ENCODE results near the gene CAMTA1. TPM values are rescaled to one million over a fixed set of nuclear protein-coding genes. Genes with fewer than 3 reads are reported as not detected.
"Not testable (repeated sequence)": the region's sequence is repeated elsewhere in the genome, so short reads cannot be mapped to it uniquely, and the experiment has no call there.

The CAMTA1 gene
- total RNA-seq, 1 experiment from 2014 or later = 85.2 TPM

DNA sequence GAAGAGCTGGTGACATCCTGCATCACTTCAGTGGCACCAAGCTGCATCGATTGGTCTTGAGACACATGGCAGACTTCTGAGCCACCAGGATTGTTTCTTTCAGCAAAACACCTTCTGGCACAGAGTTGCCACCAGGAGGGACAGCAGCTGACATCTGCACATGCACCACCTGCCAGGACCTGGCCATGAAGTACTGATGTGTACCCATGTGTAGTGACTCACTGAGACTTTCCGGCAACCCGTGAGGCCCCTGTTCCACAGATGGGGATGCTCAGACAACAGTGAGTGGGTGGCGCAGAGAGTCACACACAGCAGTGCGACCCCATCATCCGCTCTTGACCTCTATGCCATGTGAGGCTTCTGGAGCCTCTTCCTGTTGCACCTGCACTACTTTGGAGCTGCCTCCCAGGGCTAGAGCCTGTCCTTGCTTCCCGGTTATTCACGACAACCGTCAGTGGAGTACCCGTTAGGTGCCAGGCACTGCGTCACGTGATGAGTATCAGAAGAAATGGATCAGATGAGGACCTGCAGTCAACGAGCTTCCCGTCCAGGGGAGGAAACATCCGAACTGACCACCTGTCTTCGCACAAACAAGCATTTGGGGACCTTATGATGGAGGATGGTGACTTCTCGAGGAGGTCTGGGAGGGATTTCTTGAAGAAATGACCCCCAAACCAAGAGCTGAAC lies 905.4 kb downstream of the CAMTA1 start:
- CTCF ChIA-PET = no interaction called here

DNA sequence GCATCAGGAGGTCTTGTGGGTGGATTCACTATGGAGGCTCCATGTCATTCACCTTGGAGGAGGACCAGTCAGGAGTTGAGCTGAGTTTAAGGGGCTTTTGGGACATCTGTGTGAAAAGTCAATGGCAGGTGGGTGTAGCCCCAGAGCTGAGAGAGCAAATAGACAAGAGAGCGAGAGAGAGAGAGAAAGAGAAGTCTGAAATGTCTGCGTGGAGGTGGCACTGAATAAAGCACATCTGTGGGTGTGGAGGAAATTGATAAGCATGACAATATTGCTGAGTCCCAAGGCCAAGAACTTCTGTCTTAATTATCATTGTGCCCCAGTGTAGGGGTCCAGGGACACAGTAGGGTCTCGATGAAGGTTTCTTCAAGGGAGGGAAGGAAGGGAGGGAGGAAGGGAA lies 906.3 kb downstream of the CAMTA1 start:
- Histone ChIP-seq H3K4me1 (ENCODE audit: insufficient read depth, low read length, poor library complexity, severe bottlenecking) (no peaks in the 10 kb centered on the region), H3K36me3 (ENCODE audit: insufficient read depth, low read length, poor library complexity, severe bottlenecking) (no peaks in the 10 kb centered on the region), H3K27me3 (replicated peaks; ENCODE audit: insufficient read depth, low read depth, low read length, poor library complexity) (no peaks in the 10 kb centered on the region), H3K4me3 (ENCODE audit: low read depth, low read length, poor library complexity, severe bottlenecking) (no peak overlapping the region), H3K9me3 (ENCODE audit: low read depth, low read length, poor library complexity, severe bottlenecking) (no peaks in the 10 kb centered on the region), H3K27ac (ENCODE audit: low read depth, low read length, poor library complexity, severe bottlenecking) (no peak overlapping the region)
- DNase-seq (ENCODE audit: low spot score) = no peak
- BruUV-seq (replicated peaks) = no TSS peak
- ChIA-PET CTCF (no interaction called here), POLR2A (ENCODE audit: low non-redundant PET) (no interaction called here)
- no peak for TF ChIP-seq EZH2 (IDR thresholded peaks at IDR 0.05; ENCODE audit: borderline replicate concordance, low read depth, low read length, poor library complexity, severe bottlenecking)
- TF ChIP-seq, protein P1, sequence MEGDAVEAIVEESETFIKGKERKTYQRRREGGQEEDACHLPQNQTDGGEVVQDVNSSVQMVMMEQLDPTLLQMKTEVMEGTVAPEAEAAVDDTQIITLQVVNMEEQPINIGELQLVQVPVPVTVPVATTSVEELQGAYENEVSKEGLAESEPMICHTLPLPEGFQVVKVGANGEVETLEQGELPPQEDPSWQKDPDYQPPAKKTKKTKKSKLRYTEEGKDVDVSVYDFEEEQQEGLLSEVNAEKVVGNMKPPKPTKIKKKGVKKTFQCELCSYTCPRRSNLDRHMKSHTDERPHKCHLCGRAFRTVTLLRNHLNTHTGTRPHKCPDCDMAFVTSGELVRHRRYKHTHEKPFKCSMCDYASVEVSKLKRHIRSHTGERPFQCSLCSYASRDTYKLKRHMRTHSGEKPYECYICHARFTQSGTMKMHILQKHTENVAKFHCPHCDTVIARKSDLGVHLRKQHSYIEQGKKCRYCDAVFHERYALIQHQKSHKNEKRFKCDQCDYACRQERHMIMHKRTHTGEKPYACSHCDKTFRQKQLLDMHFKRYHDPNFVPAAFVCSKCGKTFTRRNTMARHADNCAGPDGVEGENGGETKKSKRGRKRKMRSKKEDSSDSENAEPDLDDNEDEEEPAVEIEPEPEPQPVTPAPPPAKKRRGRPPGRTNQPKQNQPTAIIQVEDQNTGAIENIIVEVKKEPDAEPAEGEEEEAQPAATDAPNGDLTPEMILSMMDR (conservative IDR thresholded peaks at IDR 0.05; ENCODE audit: low read depth, low read length) = no peak
- intact Hi-C loops (cut with micrococcal nuclease; ENCODE audit: unreplicated experiment) = no loop called here

More for the DNA sequence above, 905.4 kb downstream of the CAMTA1 start:
- BruUV-seq (replicated peaks) = no TSS peak
- intact Hi-C loops (cut with micrococcal nuclease; ENCODE audit: unreplicated experiment) = no loop called here
- DNase-seq (ENCODE audit: low spot score) = no peak
- Histone ChIP-seq H3K4me3 (ENCODE audit: low read depth, low read length, poor library complexity, severe bottlenecking) (no peak overlapping the region), H3K36me3 (ENCODE audit: insufficient read depth, low read length, poor library complexity, severe bottlenecking) (no peaks in the 10 kb centered on the region), H3K27me3 (replicated peaks; ENCODE audit: insufficient read depth, low read depth, low read length, poor library complexity) (no peaks in the 10 kb centered on the region), H3K4me1 (ENCODE audit: insufficient read depth, low read length, poor library complexity, severe bottlenecking) (no peaks in the 10 kb centered on the region), H3K27ac (ENCODE audit: low read depth, low read length, poor library complexity, severe bottlenecking) (no peak overlapping the region), H3K9me3 (ENCODE audit: low read depth, low read length, poor library complexity, severe bottlenecking) (no peaks in the 10 kb centered on the region)
- TF ChIP-seq, protein P1 (conservative IDR thresholded peaks at IDR 0.05; ENCODE audit: low read depth, low read length) = no peak
- TF ChIP-seq EZH2 (IDR thresholded peaks at IDR 0.05; ENCODE audit: borderline replicate concordance, low read depth, low read length, poor library complexity, severe bottlenecking) = no peak
- POLR2A ChIA-PET (ENCODE audit: low non-redundant PET) = no interaction called here

DNA sequence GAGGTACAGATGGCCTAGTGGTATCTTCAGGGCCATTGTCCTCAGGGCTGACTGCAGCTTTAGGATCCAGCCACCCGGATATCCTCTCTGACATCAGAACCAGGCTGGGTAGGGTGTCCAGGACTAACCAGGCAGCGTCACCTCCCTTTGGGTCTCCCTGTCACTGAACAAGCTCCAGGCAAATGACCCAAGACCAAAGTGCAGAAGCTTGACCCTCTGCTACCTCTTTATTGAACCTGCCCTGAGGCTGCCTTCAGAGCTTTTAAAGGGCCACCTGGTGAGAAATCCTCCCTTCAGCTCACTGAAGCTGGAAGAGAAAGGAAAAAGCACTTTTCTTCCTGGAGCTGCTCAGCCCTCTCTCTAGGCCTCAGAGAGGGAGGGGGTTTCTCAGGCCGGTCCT lies 906.8 kb downstream of the CAMTA1 start:
- BruUV-seq (replicated peaks) = no TSS peak

DNA sequence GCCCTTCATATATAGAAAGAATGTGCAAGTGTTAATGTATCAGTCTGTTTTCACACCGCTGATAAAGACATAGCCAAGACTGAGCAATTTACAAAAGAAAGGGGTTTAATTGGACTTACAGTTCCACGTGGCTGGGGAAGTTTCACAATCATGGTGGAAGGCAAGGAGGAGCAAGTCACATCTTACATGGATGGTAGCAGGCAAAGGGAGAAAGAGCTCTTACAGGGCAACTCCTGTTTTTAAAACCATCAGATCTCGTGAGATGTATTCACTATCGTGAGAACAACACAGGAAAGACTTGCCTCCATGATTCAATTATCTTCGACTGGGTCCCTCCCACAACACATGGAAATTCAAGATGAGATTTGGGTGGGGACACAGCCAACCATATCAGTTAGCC lies 907.8 kb downstream of the CAMTA1 start:
- intact Hi-C loops (cut with micrococcal nuclease; ENCODE audit: unreplicated experiment); BruUV-seq (replicated peaks); CTCF ChIA-PET: not testable (repeated sequence)

More for the DNA sequence above, 906.8 kb downstream of the CAMTA1 start:
- no peak overlapping the region for H3K27ac ChIP-seq (ENCODE audit: low read depth, low read length, poor library complexity, severe bottlenecking)
- no peak for DNase-seq (ENCODE audit: low spot score)
- TF ChIP-seq EZH2 (IDR thresholded peaks at IDR 0.05; ENCODE audit: borderline replicate concordance, low read depth, low read length, poor library complexity, severe bottlenecking) = no peak
- TF ChIP-seq, protein P1 (conservative IDR thresholded peaks at IDR 0.05; ENCODE audit: low read depth, low read length) = no peak
- ChIA-PET POLR2A (ENCODE audit: low non-redundant PET) (no interaction called here), CTCF (no interaction called here)
- no peaks in the 10 kb centered on the region for H3K27me3 ChIP-seq (replicated peaks; ENCODE audit: insufficient read depth, low read depth, low read length, poor library complexity)
- H3K9me3 ChIP-seq (ENCODE audit: low read depth, low read length, poor library complexity, severe bottlenecking) = no peaks in the 10 kb centered on the region
- intact Hi-C loops (cut with micrococcal nuclease; ENCODE audit: unreplicated experiment) = no loop called here
- no peaks in the 10 kb centered on the region for H3K36me3 ChIP-seq (ENCODE audit: insufficient read depth, low read length, poor library complexity, severe bottlenecking)
- no peaks in the 10 kb centered on the region for H3K4me1 ChIP-seq (ENCODE audit: insufficient read depth, low read length, poor library complexity, severe bottlenecking)
- H3K4me3 ChIP-seq (ENCODE audit: low read depth, low read length, poor library complexity, severe bottlenecking) = no peak overlapping the region

More for the DNA sequence above, 907.8 kb downstream of the CAMTA1 start:
- H3K4me3 ChIP-seq (ENCODE audit: low read depth, low read length, poor library complexity, severe bottlenecking); H3K27me3 ChIP-seq (replicated peaks; ENCODE audit: insufficient read depth, low read depth, low read length, poor library complexity); H3K4me1 ChIP-seq (ENCODE audit: insufficient read depth, low read length, poor library complexity, severe bottlenecking); POLR2A ChIA-PET (ENCODE audit: low non-redundant PET); H3K36me3 ChIP-seq (ENCODE audit: insufficient read depth, low read length, poor library complexity, severe bottlenecking); DNase-seq (ENCODE audit: low spot score); H3K27ac ChIP-seq (ENCODE audit: low read depth, low read length, poor library complexity, severe bottlenecking); H3K9me3 ChIP-seq (ENCODE audit: low read depth, low read length, poor library complexity, severe bottlenecking): not testable (repeated sequence)

Measured in A673 (cell line).